Fibroblast of villous mesenchyme (primary cell): Measurements from ENCODE around the gene ZXDC. TPM values are rescaled to one million over a fixed set of nuclear protein-coding genes. Genes with fewer than 3 reads are reported as not detected.

ENCODE experiments used
- DNase-seq: peaks from one replicate; pipeline ENCODE4 v3.0.0-alpha.2; 2010; ENCODE audit warnings: low read depth
- H3K4me3 ChIP-seq: 2 replicates; pipeline ENCODE4 v1.5.1; 2011; ENCODE audit warnings: low read depth, mild to moderate bottlenecking, low read length
- CTCF ChIP-seq: IDR thresholded peaks from 2 replicates; pipeline ENCODE4 v1.5.1; 2012; ENCODE audit warnings: low read depth, mild to moderate bottlenecking, low read length; ENCODE audit not compliant: insufficient read depth
- total RNA-seq: library from RNA; depleted of rRNA; stranded (reverse); fragments of >200 nt; gene quantifications from 2 replicates; pipeline ENCODE4 v1.2.3, GENCODE V29; 2012

ZXDC gene
- total RNA-seq, 1 donor = 17.7 TPM

- no peak for TF ChIP-seq CTCF
- H3K4me3 ChIP-seq = no peak overlapping the region
- no peak for DNase-seq
Measured at GRCh38 chr3:126485956-126486355, 10.3 kb upstream of the ZXDC start.

GRCh38 chr3:126485176-126485897 lies 9.6 kb upstream of the ZXDC start:
- no peak for DNase-seq
- TF ChIP-seq CTCF = no peak
- no peak overlapping the region for H3K4me3 ChIP-seq

- no peak overlapping the region for H3K4me3 ChIP-seq
- TF ChIP-seq CTCF = no peak
- DNase-seq = no peak
Measured at GRCh38 chr3:126484662-126485061, 9.0 kb upstream of the ZXDC start.

DNA sequence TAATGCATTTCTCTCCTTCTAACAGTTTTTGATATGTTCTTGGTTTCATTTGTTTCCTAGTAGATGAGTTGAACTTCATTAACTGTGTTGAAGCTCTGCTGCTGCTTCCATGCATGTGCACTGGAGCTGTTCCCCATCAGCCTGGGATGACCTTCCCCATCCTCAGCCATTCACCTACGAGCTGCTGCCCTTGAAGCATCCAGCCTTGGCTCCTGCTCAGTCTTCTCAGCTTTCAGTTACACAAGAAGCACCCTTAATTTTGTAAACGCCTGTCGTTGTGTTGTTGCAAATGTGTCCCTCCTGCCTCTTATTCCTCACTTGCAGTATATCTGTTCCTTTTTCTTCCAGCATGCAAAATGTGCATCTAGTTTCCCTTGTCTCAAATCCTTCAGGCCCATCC lies 8.5 kb upstream of the ZXDC start:
- H3K4me3 ChIP-seq = no peak overlapping the region
- no peak for DNase-seq
- TF ChIP-seq CTCF = no peak

DNA sequence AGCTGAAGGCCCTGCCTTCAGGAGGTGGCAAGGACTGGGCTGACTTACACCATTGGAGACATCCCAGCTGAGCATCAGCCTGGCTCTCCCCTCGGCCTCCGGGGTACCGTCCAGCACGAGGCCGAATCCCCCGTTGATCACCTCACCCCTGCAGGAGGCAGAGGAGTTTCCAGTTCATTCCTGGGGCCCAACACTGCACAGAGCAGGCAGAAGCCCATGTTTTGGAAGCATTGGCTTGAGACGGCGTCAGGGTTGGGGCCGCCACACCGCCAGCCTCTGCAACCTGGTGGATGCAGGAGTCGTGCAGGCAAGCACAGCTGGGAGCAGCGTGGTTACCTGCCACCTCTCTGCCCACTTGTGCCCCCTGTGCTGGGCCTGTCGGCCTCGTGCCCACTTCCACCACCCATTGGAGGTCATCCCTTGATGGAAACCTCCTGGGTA lies 7.7 kb upstream of the ZXDC start:
- DNase-seq = no peak
- TF ChIP-seq CTCF = no peak

GRCh38 chr3:126482503-126483255 lies 7.0 kb upstream of the ZXDC start:
- H3K4me3 ChIP-seq = no peak overlapping the region
- DNase-seq = no peak
- no peak for TF ChIP-seq CTCF

More for the DNA sequence above, 7.7 kb upstream of the ZXDC start:
- H3K4me3 ChIP-seq = no peak overlapping the region
